Measurements from ENCODE around the gene VDR.

VDR gene

GRCh38 chr12:47888153-47888819, 16.5 kb downstream of the VDR start:
- no peaks in the 10 kb centered on the region for H3K4me1 ChIP-seq (ENCODE audit: insufficient read depth, low read length)

GRCh38 chr12:47887529-47887928, 17.3 kb downstream of the VDR start:
- H3K36me3 ChIP-seq (ENCODE audit: insufficient read depth, low read length), result no peaks in the 10 kb centered on the region
- no peak overlapping the region for H3K4me3 ChIP-seq (ENCODE audit: low read depth in 1 of 2, low read length in 2 of 2)
- no peak overlapping the region for H3K4me2 ChIP-seq (ENCODE audit: insufficient read depth, low read length)
- TF ChIP-seq EZH2 (IDR thresholded peaks at IDR 0.05; ENCODE audit: borderline replicate concordance, low read depth, low read length, severe bottlenecking) (no peak), CTCF (IDR thresholded peaks at IDR 0.05; ENCODE audit: borderline replicate concordance, extremely low read depth, low read length, poor library complexity, severe bottlenecking) (no peak)
- no peak overlapping the region for H2AFZ ChIP-seq (ENCODE audit: low read depth, low read length)
- no peaks in the 10 kb centered on the region for H3K4me1 ChIP-seq (ENCODE audit: insufficient read depth, low read length)
- no peaks in the 10 kb centered on the region for H3K27me3 ChIP-seq (ENCODE audit: insufficient read depth, low read length, poor library complexity)
- H3K27ac ChIP-seq (ENCODE audit: low read length), result no peak overlapping the region
- H4K20me1 ChIP-seq (ENCODE audit: insufficient read depth, low read length), result no peaks in the 10 kb centered on the region
- no peak overlapping the region for H3K9ac ChIP-seq (ENCODE audit: low read depth, low read length)
- no peaks in the 10 kb centered on the region for H3K79me2 ChIP-seq (ENCODE audit: insufficient read depth, low read length)
- ATAC-seq (ENCODE audit: insufficient read depth, low read depth) (no peak), DNase-seq (no peak)
- H3K9me3 ChIP-seq (ENCODE audit: insufficient read depth, low read length, severe bottlenecking), result no peaks in the 10 kb centered on the region

More at GRCh38 chr12:47888153-47888819, 16.5 kb downstream of the VDR start:
- Histone ChIP-seq H2AFZ (ENCODE audit: low read depth, low read length) (no peak overlapping the region), H3K36me3 (ENCODE audit: insufficient read depth, low read length) (no peaks in the 10 kb centered on the region), H3K27me3 (ENCODE audit: insufficient read depth, low read length, poor library complexity) (no peaks in the 10 kb centered on the region), H4K20me1 (ENCODE audit: insufficient read depth, low read length) (no peaks in the 10 kb centered on the region), H3K27ac (ENCODE audit: low read length) (no peak overlapping the region), H3K79me2 (ENCODE audit: insufficient read depth, low read length) (no peaks in the 10 kb centered on the region), H3K4me3 (ENCODE audit: low read depth in 1 of 2, low read length in 2 of 2) (no peak overlapping the region), H3K9ac (ENCODE audit: low read depth, low read length) (no peak overlapping the region), H3K4me2 (ENCODE audit: insufficient read depth, low read length) (no peak overlapping the region), H3K9me3 (ENCODE audit: insufficient read depth, low read length, severe bottlenecking) (no peaks in the 10 kb centered on the region)
- ATAC-seq (ENCODE audit: insufficient read depth, low read depth) (no peak), DNase-seq (no peak)
- no peak for TF ChIP-seq CTCF (IDR thresholded peaks at IDR 0.05; ENCODE audit: borderline replicate concordance, extremely low read depth, low read length, poor library complexity, severe bottlenecking)
- TF ChIP-seq EZH2 (IDR thresholded peaks at IDR 0.05; ENCODE audit: borderline replicate concordance, low read depth, low read length, severe bottlenecking), result no peak

DNA sequence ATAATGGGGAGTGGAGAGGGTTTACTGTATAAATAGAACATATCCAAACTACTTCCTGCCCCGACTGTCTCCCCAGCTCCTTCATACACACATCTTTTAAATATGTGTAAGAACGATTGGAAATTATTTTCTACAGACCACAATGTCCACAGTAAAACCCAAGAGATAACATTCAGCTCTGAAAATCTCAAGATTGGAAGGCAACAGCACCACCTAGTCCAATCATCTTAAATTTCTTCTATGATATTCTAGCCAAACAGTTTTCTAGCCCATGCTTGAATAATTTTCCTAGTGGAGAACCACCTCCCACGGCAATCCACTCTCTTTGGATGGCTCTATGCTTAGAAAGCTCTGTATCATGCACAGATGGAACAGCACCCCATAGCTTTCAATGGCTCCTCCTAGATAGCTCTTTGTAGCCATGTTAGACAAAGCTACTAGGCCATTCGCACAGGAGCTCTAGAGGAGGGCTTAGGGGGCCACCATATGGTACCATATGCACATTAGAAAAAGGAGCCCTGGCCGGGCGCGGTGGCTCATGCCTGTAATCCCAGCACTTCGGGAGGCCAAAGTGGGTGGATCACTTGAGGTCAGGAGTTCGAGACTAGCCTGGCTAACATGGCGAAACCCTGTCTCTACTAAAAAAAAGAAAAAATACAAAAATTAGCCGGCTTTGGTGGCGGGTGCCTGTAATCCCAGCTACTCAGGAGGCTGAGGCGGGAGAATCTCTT, 18.1 kb downstream of the VDR start:
- Histone ChIP-seq H3K27ac (ENCODE audit: low read length) (no peak overlapping the region), H3K9me3 (ENCODE audit: insufficient read depth, low read length, severe bottlenecking) (no peaks in the 10 kb centered on the region), H4K20me1 (ENCODE audit: insufficient read depth, low read length) (no peaks in the 10 kb centered on the region), H3K9ac (ENCODE audit: low read depth, low read length) (no peak overlapping the region), H3K79me2 (ENCODE audit: insufficient read depth, low read length) (no peaks in the 10 kb centered on the region), H3K27me3 (ENCODE audit: insufficient read depth, low read length, poor library complexity) (no peaks in the 10 kb centered on the region), H3K4me3 (ENCODE audit: low read depth in 1 of 2, low read length in 2 of 2) (no peak overlapping the region), H2AFZ (ENCODE audit: low read depth, low read length) (no peak overlapping the region), H3K36me3 (ENCODE audit: insufficient read depth, low read length) (no peaks in the 10 kb centered on the region), H3K4me1 (ENCODE audit: insufficient read depth, low read length) (no peaks in the 10 kb centered on the region), H3K4me2 (ENCODE audit: insufficient read depth, low read length) (no peak overlapping the region)
- ATAC-seq (ENCODE audit: insufficient read depth, low read depth) (no peak), DNase-seq (no peak)
- TF ChIP-seq CTCF (IDR thresholded peaks at IDR 0.05; ENCODE audit: borderline replicate concordance, extremely low read depth, low read length, poor library complexity, severe bottlenecking) (no peak), EZH2 (IDR thresholded peaks at IDR 0.05; ENCODE audit: borderline replicate concordance, low read depth, low read length, severe bottlenecking) (no peak)

All from DND-41 (cell line).